Loucy (cell line): ENCODE data around the gene IRF3.

ENCODE experiments used
- H2AFZ ChIP-seq: fragments of 200-600 bp; sonication (generic); 2 replicates; pipeline ENCODE4 v1.6.0; 2016; ENCODE audit warnings: antibody characterized with exemption, mild to moderate bottlenecking, low read length, moderate library complexity
- H3F3A ChIP-seq: fragments of 200-600 bp; 2 replicates; pipeline ENCODE4 v1.6.0; 2016; ENCODE audit warnings: antibody characterized with exemption, low read depth, mild to moderate bottlenecking
- H3K27me3 ChIP-seq: fragments of 200-600 bp; sonication (generic); 2 replicates; pipeline ENCODE4 v1.6.1; 2014; ENCODE audit warnings: low read length, mild to moderate bottlenecking; ENCODE audit not compliant: insufficient read depth, poor library complexity, severe bottlenecking
- H3K36me3 ChIP-seq: fragments of 200-600 bp; sonication (generic); 2 replicates; pipeline ENCODE4 v1.6.1; 2016; ENCODE audit warnings: low read length; ENCODE audit not compliant: insufficient read depth
- H3K4me1 ChIP-seq: fragments of 200-600 bp; sonication (generic); 2 replicates; pipeline ENCODE4 v1.5.1; 2014; ENCODE audit warnings: low read length, mild to moderate bottlenecking; ENCODE audit not compliant: insufficient read depth, poor library complexity, severe bottlenecking
- H3K4me2 ChIP-seq: fragments of 200-600 bp; sonication (generic); 2 replicates; pipeline ENCODE4 v1.6.0; 2014; ENCODE audit warnings: antibody characterized with exemption, low read length, low read depth, mild to moderate bottlenecking; ENCODE audit not compliant: poor library complexity, severe bottlenecking
- H3K4me3 ChIP-seq: fragments of 200-600 bp; sonication (generic); 2 replicates; pipeline ENCODE4 v1.5.1; 2014; ENCODE audit warnings: low read length, mild to moderate bottlenecking, mixed read lengths; ENCODE audit not compliant: poor library complexity, severe bottlenecking
- H3K79me2 ChIP-seq: fragments of 200-600 bp; sonication (generic); 2 replicates; pipeline ENCODE4 v1.6.1; 2014; ENCODE audit warnings: low read length; ENCODE audit not compliant: insufficient read depth
- H3K9ac ChIP-seq: fragments of 200-600 bp; sonication (generic); 2 replicates; pipeline ENCODE4 v1.6.0; 2014; ENCODE audit warnings: mild to moderate bottlenecking, low read depth, low read length, moderate library complexity; ENCODE audit not compliant: poor library complexity, severe bottlenecking
- H3K9me2 ChIP-seq: fragments of 200-600 bp; sonication (generic); replicated peaks from 2 replicates; pipeline ENCODE4 v1.6.1; 2016; ENCODE audit warnings: low read depth, low read length, mixed read lengths
- H3K9me3 ChIP-seq: fragments of 200-600 bp; sonication (generic); 2 replicates; pipeline ENCODE4 v1.6.1; 2014; ENCODE audit warnings: mild to moderate bottlenecking, antibody characterized with exemption, low read length, low read depth; ENCODE audit not compliant: insufficient read depth
- H4K20me1 ChIP-seq: fragments of 200-600 bp; sonication (generic); 2 replicates; pipeline ENCODE4 v1.6.0; 2014; ENCODE audit warnings: antibody characterized with exemption, low read length, mild to moderate bottlenecking; ENCODE audit not compliant: insufficient read depth, poor library complexity, severe bottlenecking
- EZH2phosphoT487 ChIP-seq: fragments of 200-600 bp; IDR thresholded peaks from 2 replicates; pipeline ENCODE4 v1.6.1; 2018; ENCODE audit warnings: antibody characterized with exemption, mild to moderate bottlenecking, moderate library complexity, borderline replicate concordance
- TF ChIP-seq, protein P1 (sequence below): fragments of 200-600 bp; sonication (generic); conservative IDR thresholded peaks from 2 replicates; pipeline ENCODE4 v1.5.1; 2014; ENCODE audit warnings: mild to moderate bottlenecking, antibody characterized with exemption, low read length

Gene IRF3

DNA sequence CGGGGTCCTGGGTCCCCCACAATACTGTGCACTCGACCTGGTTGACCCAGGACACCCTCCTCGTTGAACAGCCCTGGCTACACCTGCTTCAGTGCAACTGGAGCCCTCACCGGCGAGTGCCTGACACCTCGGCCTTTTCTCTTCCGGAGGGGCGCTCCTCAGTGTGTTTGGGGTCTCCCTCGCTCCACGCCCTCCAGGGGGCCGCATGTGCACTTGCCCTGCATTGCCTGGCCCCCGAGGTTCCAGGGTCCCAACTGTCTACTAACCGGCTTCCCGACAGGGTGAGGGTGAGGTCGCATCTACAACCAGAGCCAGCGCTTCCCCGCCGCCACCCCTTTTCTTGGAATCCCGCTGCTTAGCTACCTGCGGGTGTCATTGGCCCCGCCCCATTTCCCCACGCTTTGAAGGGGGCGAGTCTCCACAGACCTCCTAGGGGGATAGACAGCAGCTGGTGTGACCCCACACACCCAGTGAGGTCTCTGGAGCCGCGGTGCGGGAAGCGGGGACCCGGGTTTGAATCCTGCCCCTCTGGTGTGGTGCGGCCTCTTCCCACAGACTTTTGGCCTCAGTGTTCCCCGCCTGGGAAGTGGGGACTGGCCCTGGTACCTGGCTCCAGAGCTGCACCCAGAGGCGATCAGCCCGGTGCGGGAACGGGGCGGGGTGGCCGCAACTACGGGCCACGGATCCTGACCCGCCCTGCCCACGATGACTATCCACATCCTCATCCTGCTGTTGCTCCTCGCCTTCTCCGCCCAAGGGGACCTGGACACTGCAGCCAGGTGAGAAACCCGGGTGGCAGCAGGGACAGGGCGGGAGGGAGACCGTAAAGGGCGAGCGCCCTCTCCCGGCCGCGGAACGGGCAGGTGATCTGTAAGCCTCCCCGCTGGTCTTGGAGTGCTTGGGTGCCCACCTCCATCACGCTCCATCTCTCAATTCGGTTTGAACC, 23.7 kb upstream of the IRF3 start, which contains the start of gene ADM5:
Gene ADM5 (plus strand): TSS at position 462 of the 946 bp plus-strand sequence. CDS start 244 bp downstream, at position 706.
- Histone ChIP-seq H3K4me1 (no peaks in the 10 kb centered on the region), H3K36me3 (peaks cover 42% of the 10 kb centered on the region; the same call in 1 of the 2 replicates), H3K27me3 (no peaks in the 10 kb centered on the region), H3F3A (no peaks in the 10 kb centered on the region), H3K79me2 (no peaks in the 10 kb centered on the region), H2AFZ (no peak within 1 kb of the TSS), H3K9ac (no peak within 1 kb of the TSS), H3K4me3 (no peak within 1 kb of the TSS), H3K9me3 (no peaks in the 10 kb centered on the region), H3K4me2 (no peak within 1 kb of the TSS), H3K9me2 (no peaks in the 10 kb centered on the region), H4K20me1 (peaks cover 2% of the 10 kb centered on the region)
- TF ChIP-seq EZH2phosphoT487: no peak
- TF ChIP-seq, protein P1, sequence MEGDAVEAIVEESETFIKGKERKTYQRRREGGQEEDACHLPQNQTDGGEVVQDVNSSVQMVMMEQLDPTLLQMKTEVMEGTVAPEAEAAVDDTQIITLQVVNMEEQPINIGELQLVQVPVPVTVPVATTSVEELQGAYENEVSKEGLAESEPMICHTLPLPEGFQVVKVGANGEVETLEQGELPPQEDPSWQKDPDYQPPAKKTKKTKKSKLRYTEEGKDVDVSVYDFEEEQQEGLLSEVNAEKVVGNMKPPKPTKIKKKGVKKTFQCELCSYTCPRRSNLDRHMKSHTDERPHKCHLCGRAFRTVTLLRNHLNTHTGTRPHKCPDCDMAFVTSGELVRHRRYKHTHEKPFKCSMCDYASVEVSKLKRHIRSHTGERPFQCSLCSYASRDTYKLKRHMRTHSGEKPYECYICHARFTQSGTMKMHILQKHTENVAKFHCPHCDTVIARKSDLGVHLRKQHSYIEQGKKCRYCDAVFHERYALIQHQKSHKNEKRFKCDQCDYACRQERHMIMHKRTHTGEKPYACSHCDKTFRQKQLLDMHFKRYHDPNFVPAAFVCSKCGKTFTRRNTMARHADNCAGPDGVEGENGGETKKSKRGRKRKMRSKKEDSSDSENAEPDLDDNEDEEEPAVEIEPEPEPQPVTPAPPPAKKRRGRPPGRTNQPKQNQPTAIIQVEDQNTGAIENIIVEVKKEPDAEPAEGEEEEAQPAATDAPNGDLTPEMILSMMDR: no peak

DNA sequence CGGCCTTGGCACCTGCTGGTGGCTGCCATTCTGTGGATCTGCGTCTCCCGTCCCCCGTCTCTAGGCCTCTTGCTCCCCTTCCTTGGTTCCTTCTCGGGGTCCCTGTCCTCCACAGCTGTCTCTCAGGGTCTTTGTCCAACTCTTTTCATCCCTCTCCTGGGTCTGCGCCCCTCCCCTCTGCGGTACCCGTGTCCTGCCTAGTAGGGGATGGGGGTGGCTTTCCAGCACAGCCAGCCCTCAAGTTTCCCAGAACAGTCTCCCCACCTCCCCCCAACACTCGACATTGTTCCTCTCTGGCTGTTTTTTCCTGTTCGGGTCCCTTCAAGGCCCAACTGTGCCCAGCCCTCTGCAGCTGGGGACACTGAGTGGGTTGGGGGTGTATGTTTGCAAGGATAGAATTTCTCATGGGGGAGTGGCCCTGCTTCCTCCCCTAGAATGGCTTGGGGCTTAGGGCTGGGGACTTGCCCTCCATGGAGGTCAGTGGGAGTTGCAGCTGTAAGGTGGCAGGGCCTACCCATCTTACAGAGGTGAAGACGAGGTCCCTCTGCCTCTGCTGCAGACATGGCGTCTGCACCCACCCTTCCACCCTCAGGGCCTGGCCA, 23.0 kb upstream of the IRF3 start:
- Histone ChIP-seq H3K4me1 (no peaks in the 10 kb centered on the region), H3K4me2 (no peak overlapping the region), H3F3A (no peaks in the 10 kb centered on the region), H3K4me3 (no peak overlapping the region), H3K9me2 (no peaks in the 10 kb centered on the region), H3K27me3 (no peaks in the 10 kb centered on the region), H4K20me1 (peaks cover 7% of the 10 kb centered on the region), H3K9me3 (no peaks in the 10 kb centered on the region), H2AFZ (no peak overlapping the region), H3K36me3 (peaks cover 49% of the 10 kb centered on the region; the same call in 1 of the 2 replicates), H3K79me2 (no peaks in the 10 kb centered on the region), H3K9ac (no peak overlapping the region)
- TF ChIP-seq EZH2phosphoT487: no peak

DNA sequence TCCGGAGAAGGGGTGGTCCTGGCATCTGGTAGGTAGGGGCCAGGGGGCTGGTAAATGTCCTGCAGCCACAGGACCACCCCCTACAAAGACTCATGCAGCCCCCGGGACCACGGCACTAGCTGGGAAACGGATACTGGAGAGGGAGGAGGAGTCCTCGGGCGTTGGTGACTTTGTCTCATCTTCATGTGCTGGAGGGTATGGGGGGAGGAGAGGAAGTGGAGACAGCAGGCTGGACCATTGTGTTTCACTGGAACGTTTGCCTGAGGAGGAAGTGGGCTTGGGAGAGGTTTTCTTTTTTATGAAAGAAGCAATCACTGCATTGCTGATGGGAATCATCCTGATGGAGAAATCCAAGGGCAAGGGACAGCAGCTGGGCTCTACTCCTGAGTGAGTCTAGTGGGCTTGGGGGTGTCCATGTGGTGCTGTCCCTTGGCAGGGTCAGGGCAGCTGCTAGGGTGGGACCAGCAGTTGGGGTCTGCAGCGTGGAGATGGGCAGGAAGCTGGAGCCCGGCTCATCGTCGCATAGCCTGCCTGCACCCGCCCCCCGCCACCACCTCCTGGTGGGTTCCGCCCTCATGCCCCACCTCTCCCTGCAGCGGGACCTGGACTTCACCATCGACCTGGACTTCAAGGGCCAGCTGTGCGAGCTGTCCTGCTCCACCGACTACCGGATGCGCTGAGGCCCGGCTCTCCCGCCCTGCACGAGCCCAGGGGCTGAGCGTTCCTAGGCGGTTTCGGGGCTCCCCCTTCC, 22.1 kb upstream of the IRF3 start:
- no peaks in the 10 kb centered on the region for H3K9me2 ChIP-seq
- no peak for TF ChIP-seq EZH2phosphoT487
- TF ChIP-seq, protein P1: no peak
- H3K4me2 ChIP-seq: no peak overlapping the region
- H3K79me2 ChIP-seq: no peaks in the 10 kb centered on the region
- no peaks in the 10 kb centered on the region for H3K9me3 ChIP-seq
- H3K36me3 ChIP-seq: peaks cover 56% of the 10 kb centered on the region; the same call in 1 of the 2 replicates
- H3K9ac ChIP-seq: no peak overlapping the region
- H3K4me3 ChIP-seq: no peak overlapping the region
- H3K4me1 ChIP-seq: no peaks in the 10 kb centered on the region
- H2AFZ ChIP-seq: no peak overlapping the region
- peaks cover 9% of the 10 kb centered on the region for H4K20me1 ChIP-seq
- H3F3A ChIP-seq: no peaks in the 10 kb centered on the region
- H3K27me3 ChIP-seq: no peaks in the 10 kb centered on the region
